Measurements from ENCODE around the gene MOSPD3.

The MOSPD3 gene

DNA sequence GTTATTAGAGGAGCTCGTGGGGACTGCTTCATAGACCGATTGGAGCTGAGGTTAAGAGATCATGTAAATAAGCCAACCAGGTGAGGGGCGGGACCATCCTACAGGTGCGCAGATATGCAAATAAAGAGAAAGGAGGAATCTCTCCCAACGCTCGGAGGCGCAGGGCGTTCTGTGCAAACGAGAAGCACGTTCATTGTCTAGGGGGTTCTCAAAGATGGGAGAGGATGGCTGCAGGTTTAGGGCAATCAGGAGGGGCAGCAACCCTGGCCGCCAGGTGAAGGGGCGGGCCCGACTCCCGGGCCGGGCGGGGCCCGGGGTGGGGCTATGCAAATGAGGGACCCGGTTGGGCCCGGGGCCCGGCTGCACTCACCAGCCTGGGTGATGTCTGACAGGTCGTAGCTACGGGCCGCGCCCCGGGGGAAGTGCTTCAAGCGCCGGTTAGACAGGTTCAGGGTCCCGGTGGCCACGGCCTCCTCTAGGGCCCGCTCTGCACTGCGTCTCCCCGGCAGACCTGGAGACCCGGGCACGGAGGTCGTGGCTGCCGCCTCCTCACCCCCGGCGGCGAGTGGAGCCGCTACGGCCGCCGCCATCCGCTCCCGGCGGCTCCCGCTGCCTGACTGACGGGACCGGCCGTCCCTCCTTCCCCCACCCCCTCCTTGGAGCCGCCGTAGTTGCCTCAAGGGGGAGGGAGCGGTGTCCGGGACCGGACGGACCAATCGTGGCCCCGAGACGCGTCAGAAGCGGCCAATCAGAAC lies 26.7 kb upstream of the MOSPD3 start, which contains the start of gene LRCH4:
TSS of gene LRCH4 (minus strand) at position 619 of the 755 bp plus-strand sequence. CDS start at position 590, 29 bp downstream.
- TF ChIP-seq YY1 (IDR thresholded peaks at IDR 0.05; ENCODE audit: low read depth), result peak; percentile 71
- peak; percentile 73; the same call in 1 of the 2 replicates for TF ChIP-seq TCF12 (IDR thresholded peaks at IDR 0.05; ENCODE audit: low read depth)
- peak; percentile 95 for TF ChIP-seq TAF1 (IDR thresholded peaks at IDR 0.05; ENCODE audit: low read depth)
- TF ChIP-seq, protein P1, sequence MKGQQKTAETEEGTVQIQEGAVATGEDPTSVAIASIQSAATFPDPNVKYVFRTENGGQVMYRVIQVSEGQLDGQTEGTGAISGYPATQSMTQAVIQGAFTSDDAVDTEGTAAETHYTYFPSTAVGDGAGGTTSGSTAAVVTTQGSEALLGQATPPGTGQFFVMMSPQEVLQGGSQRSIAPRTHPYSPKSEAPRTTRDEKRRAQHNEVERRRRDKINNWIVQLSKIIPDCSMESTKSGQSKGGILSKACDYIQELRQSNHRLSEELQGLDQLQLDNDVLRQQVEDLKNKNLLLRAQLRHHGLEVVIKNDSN (IDR thresholded peaks at IDR 0.05), result peak; percentile 44; the same call in 1 of the 2 replicates
- TF ChIP-seq CREB1 (IDR thresholded peaks at IDR 0.05; ENCODE audit: low read depth), result no peak
- TF ChIP-seq FOXM1 (IDR thresholded peaks at IDR 0.05; ENCODE audit: borderline replicate concordance, low read depth), result peak; percentile 72
- TF ChIP-seq CEBPB (IDR thresholded peaks at IDR 0.05), result 0 out of 2 replicates have a peak, but pooled peaks have one; percentile 3
- TF ChIP-seq EP300 (IDR thresholded peaks at IDR 0.05; ENCODE audit: borderline replicate concordance), result peak; percentile 47; the same call in 1 of the 2 replicates
- TF ChIP-seq, protein P2, sequence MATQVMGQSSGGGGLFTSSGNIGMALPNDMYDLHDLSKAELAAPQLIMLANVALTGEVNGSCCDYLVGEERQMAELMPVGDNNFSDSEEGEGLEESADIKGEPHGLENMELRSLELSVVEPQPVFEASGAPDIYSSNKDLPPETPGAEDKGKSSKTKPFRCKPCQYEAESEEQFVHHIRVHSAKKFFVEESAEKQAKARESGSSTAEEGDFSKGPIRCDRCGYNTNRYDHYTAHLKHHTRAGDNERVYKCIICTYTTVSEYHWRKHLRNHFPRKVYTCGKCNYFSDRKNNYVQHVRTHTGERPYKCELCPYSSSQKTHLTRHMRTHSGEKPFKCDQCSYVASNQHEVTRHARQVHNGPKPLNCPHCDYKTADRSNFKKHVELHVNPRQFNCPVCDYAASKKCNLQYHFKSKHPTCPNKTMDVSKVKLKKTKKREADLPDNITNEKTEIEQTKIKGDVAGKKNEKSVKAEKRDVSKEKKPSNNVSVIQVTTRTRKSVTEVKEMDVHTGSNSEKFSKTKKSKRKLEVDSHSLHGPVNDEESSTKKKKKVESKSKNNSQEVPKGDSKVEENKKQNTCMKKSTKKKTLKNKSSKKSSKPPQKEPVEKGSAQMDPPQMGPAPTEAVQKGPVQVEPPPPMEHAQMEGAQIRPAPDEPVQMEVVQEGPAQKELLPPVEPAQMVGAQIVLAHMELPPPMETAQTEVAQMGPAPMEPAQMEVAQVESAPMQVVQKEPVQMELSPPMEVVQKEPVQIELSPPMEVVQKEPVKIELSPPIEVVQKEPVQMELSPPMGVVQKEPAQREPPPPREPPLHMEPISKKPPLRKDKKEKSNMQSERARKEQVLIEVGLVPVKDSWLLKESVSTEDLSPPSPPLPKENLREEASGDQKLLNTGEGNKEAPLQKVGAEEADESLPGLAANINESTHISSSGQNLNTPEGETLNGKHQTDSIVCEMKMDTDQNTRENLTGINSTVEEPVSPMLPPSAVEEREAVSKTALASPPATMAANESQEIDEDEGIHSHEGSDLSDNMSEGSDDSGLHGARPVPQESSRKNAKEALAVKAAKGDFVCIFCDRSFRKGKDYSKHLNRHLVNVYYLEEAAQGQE (IDR thresholded peaks at IDR 0.05; ENCODE audit: low read depth), result 0 out of 2 replicates have a peak, but pooled peaks have one; percentile 18
- peak; percentile 45; the same call in 1 of the 2 replicates for TF ChIP-seq ZBTB7A (IDR thresholded peaks at IDR 0.05; ENCODE audit: low read depth)
- TF ChIP-seq EGR1 (IDR thresholded peaks at IDR 0.05), result peak; percentile 41; the same call in 1 of the 2 replicates
- TF ChIP-seq, protein P3, sequence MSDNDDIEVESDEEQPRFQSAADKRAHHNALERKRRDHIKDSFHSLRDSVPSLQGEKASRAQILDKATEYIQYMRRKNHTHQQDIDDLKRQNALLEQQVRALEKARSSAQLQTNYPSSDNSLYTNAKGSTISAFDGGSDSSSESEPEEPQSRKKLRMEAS (IDR thresholded peaks at IDR 0.05), result no peak; the same call in 1 of the 2 replicates
- 0 out of 2 replicates have a peak, but pooled peaks have one; percentile 9 for TF ChIP-seq NFIC (IDR thresholded peaks at IDR 0.05)
- TF ChIP-seq RAD21 (IDR thresholded peaks at IDR 0.05; ENCODE audit: low read depth), result no peak

DNA sequence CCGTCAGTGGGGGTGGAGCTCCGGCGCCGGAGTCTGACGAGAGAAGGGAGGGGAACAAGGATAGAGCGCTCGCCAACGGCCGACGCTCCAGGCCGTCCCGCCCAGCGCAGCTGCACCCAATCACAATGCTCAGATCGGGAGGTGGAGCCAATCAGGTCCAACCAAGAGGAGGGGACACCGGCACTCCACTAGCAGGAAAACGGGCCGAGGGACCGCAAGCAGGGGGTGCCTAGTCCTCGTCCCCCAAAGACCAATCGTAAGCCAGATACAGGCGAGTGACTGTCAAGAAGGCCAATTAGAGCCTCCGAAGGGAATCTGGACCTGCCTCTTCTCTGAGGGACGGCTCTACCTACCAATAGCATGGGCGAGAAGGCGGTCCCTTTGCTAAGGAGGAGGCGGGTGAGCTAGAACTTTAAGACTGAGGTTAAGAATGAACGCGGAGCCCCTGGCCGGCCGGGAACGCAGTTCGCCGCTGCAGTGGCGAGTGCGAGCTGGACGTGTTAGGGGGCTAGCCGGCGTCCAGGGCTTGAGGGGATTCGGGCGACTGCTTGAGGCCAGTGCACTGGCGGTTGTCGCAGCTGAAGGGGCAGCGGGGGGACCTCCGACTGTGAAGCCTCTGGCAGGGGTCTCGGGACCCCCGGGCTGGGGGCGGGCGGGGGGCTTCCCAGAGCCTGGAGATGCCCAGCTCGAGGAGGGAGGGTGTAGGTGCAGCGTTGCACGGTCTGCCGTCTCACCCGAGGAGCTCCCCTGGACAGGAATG lies 25.9 kb upstream of the MOSPD3 start, which contains the start of gene FBXO24:
TSS of gene FBXO24 (plus strand) at position 63 of the 760 bp plus-strand sequence. CDS start at position 361, 298 bp downstream.
- TF ChIP-seq RAD21 (IDR thresholded peaks at IDR 0.05; ENCODE audit: low read depth) (no peak), CREB1 (IDR thresholded peaks at IDR 0.05; ENCODE audit: low read depth) (no peak; the same call in 1 of the 2 replicates), YY1 (IDR thresholded peaks at IDR 0.05; ENCODE audit: low read depth) (peak; percentile 50; the same call in 1 of the 2 replicates), EP300 (IDR thresholded peaks at IDR 0.05; ENCODE audit: borderline replicate concordance) (no peak), TCF12 (IDR thresholded peaks at IDR 0.05; ENCODE audit: low read depth) (no peak), ZBTB7A (IDR thresholded peaks at IDR 0.05; ENCODE audit: low read depth) (peak; percentile 98), TAF1 (IDR thresholded peaks at IDR 0.05; ENCODE audit: low read depth) (peak; percentile 41), FOXM1 (IDR thresholded peaks at IDR 0.05; ENCODE audit: borderline replicate concordance, low read depth) (no peak), TEAD4 (IDR thresholded peaks at IDR 0.05) (no peak)
- TF ChIP-seq, protein P1 (IDR thresholded peaks at IDR 0.05), result no peak

DNA sequence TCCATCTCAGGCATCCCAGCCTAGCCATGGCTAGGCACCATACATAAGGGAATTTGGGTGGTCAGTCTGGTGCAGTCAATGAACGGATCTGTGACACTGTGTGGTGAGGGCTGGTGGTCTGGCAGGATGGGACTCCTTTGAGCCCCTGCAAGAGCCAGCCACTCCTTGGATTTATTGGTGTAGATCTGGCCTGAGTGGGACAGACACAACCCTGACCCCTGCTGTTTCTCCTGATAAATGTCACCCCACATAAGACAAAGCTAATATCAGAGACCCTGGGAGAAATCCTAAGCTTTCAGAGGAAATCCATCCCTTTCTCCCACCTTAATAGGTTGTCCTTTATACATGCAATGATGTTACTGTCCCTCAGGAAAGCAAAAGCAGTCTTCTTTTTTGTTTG lies 23.9 kb upstream of the MOSPD3 start:
- TF ChIP-seq, protein P2 (IDR thresholded peaks at IDR 0.05; ENCODE audit: low read depth), result no peak
- TF ChIP-seq CREB1 (IDR thresholded peaks at IDR 0.05; ENCODE audit: low read depth) (no peak), NFIC (IDR thresholded peaks at IDR 0.05) (no peak), TCF12 (IDR thresholded peaks at IDR 0.05; ENCODE audit: low read depth) (no peak), EP300 (IDR thresholded peaks at IDR 0.05; ENCODE audit: borderline replicate concordance) (no peak), FOXM1 (IDR thresholded peaks at IDR 0.05; ENCODE audit: borderline replicate concordance, low read depth) (no peak), ZBTB7A (IDR thresholded peaks at IDR 0.05; ENCODE audit: low read depth) (no peak), YY1 (IDR thresholded peaks at IDR 0.05; ENCODE audit: low read depth) (no peak), RAD21 (IDR thresholded peaks at IDR 0.05; ENCODE audit: low read depth) (no peak; the same call in 1 of the 2 replicates), TEAD4 (IDR thresholded peaks at IDR 0.05) (no peak)

DNA sequence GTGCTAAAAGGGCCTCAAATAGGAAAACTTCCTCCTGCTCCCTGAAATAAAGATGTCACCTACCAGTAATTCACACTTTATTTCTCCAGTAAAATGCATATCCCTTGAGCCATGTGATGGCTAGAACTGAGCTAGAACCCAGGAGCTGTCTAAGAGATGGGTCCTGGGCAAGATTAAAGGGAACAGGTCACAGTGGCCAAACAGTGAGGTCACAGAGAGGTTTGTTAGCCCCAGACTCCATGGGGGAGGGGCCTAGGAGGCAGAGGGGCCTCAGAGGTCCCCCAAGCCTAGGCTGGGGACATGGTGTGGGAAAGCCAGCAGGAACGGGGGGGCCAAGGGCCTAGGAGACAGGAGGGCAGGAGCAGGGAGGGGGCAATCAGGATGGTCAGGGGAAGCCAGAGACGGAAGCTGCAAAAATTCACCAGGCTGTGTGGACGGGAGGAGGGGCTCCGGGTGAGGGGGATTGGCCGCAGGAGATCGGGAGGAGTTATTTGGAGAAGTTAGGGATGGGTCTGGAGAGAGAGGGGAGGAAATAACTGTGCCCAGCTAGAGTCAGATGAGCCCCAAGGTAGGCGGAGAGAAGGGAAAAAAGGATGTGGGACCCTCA lies 22.9 kb upstream of the MOSPD3 start:
- TF ChIP-seq FOXM1 (IDR thresholded peaks at IDR 0.05; ENCODE audit: borderline replicate concordance, low read depth) (no peak), CEBPB (IDR thresholded peaks at IDR 0.05) (no peak), TAF1 (IDR thresholded peaks at IDR 0.05; ENCODE audit: low read depth) (no peak), CREB1 (IDR thresholded peaks at IDR 0.05; ENCODE audit: low read depth) (no peak), RAD21 (IDR thresholded peaks at IDR 0.05; ENCODE audit: low read depth) (no peak), YY1 (IDR thresholded peaks at IDR 0.05; ENCODE audit: low read depth) (no peak), TCF12 (IDR thresholded peaks at IDR 0.05; ENCODE audit: low read depth) (no peak), NFIC (IDR thresholded peaks at IDR 0.05) (no peak), ZBTB7A (IDR thresholded peaks at IDR 0.05; ENCODE audit: low read depth) (no peak), TEAD4 (IDR thresholded peaks at IDR 0.05) (no peak)
- TF ChIP-seq, protein P3 (IDR thresholded peaks at IDR 0.05), result no peak
- TF ChIP-seq, protein P1 (IDR thresholded peaks at IDR 0.05), result no peak
- TF ChIP-seq, protein P2 (IDR thresholded peaks at IDR 0.05; ENCODE audit: low read depth), result no peak
